PC-3 (cell line): ENCODE measurements around the gene PPIF. TPM values are rescaled to one million over a fixed set of nuclear protein-coding genes. Genes with fewer than 3 reads are reported as not detected.

ENCODE experiments used
- ATAC-seq: fragments of 200-7000 bp; cut with Tn5 transposase; 2 replicates; pipeline ENCODE4 v1.9.1; 2020; ENCODE audit warnings: mild to moderate bottlenecking, moderate library complexity
- BruUV-seq: library from RNA; stranded (reverse); fragments of 400-500 nt; replicated peaks from 2 replicates; lab custom pipeline; 2021; lab: Mats Ljungman, UMichigan
- CTCF ChIA-PET: fragments of 300-600 bp; sonication (Branson Sonifier 250); formaldehyde crosslinking; loops from one replicate; lab custom pipeline; 2022; ENCODE audit warnings: antibody characterized with exemption; lab: Charles Lee
- POLR2A ChIA-PET: fragments of 300-600 bp; sonication (Branson Sonifier 250); formaldehyde crosslinking; loops from one replicate; lab custom pipeline; 2022; ENCODE audit warnings: antibody characterized with exemption; ENCODE audit not compliant: unreplicated experiment; lab: Charles Lee
- DNase-seq: peaks from one replicate; pipeline ENCODE4 v3.0.0-alpha.2; 2015
- H2AFZ ChIP-seq: fragments of 300-600 bp; sonication (generic); 2 replicates; pipeline ENCODE4 v1.6.0; 2016; ENCODE audit warnings: antibody characterized with exemption, low read length
- H3F3A ChIP-seq: fragments of 300-600 bp; sonication (generic); one replicate; pipeline ENCODE4 v1.6.0; 2017; ENCODE audit warnings: antibody characterized with exemption, low read length, control low read depth, mild to moderate bottlenecking; ENCODE audit not compliant: unreplicated experiment
- H3K27ac ChIP-seq: fragments of 300-600 bp; sonication (generic); 2 replicates; pipeline ENCODE4 v1.5.1; 2016; ENCODE audit warnings: mild to moderate bottlenecking, low read length
- H3K27me3 ChIP-seq: fragments of 300-600 bp; sonication (generic); 2 replicates; pipeline ENCODE4 v1.6.1; 2016; ENCODE audit warnings: low read length, mixed read lengths
- H3K36me3 ChIP-seq: fragments of 300-600 bp; sonication (generic); 2 replicates; pipeline ENCODE4 v1.6.1; 2016; ENCODE audit warnings: low read depth, mixed run types, low read length, mixed read lengths
- H3K4me1 ChIP-seq: fragments of 300-600 bp; sonication (generic); 2 replicates; pipeline ENCODE4 v1.5.1; 2016; ENCODE audit warnings: low read length; ENCODE audit not compliant: insufficient read depth
- H3K4me2 ChIP-seq: fragments of 300-600 bp; sonication (generic); 2 replicates; pipeline ENCODE4 v1.6.0; 2016; ENCODE audit warnings: low read length
- H3K4me3 ChIP-seq: fragments of 300-600 bp; sonication (generic); 2 replicates; pipeline ENCODE4 v1.5.1; 2016; ENCODE audit warnings: mild to moderate bottlenecking, low read length, mixed read lengths
- H3K79me2 ChIP-seq: fragments of 300-600 bp; sonication (generic); 2 replicates; pipeline ENCODE4 v1.6.1; 2017; ENCODE audit warnings: low read length, mixed read lengths
- H3K9ac ChIP-seq: fragments of 300-600 bp; sonication (generic); 2 replicates; pipeline ENCODE4 v1.6.0; 2016; ENCODE audit warnings: mild to moderate bottlenecking, low read length
- H3K9me2 ChIP-seq: fragments of 300-600 bp; sonication (generic); replicated peaks from 2 replicates; pipeline ENCODE4 v1.6.1; 2016; ENCODE audit warnings: mixed run types, low read length, mixed read lengths
- H3K9me3 ChIP-seq: fragments of 300-600 bp; sonication (generic); 2 replicates; pipeline ENCODE4 v1.6.1; 2016; ENCODE audit warnings: low read length, mixed read lengths
- H4K20me1 ChIP-seq: fragments of 300-600 bp; sonication (generic); 2 replicates; pipeline ENCODE4 v1.6.1; 2016; ENCODE audit warnings: low read length, mixed read lengths
- CTCF ChIP-seq: fragments of 300-600 bp; sonication (generic); conservative IDR thresholded peaks from 2 replicates; pipeline ENCODE4 v1.5.1; 2017; ENCODE audit warnings: antibody characterized with exemption, low read depth, mild to moderate bottlenecking, low read length
- EZH2 ChIP-seq: fragments of 300-600 bp; sonication (generic); IDR thresholded peaks from one replicate; pipeline ENCODE4 v1.6.1; 2017; ENCODE audit warnings: antibody characterized with exemption, mild to moderate bottlenecking, low read length; ENCODE audit not compliant: unreplicated experiment
- EZH2phosphoT487 ChIP-seq: fragments of 300-600 bp; sonication (generic); IDR thresholded peaks from 2 replicates; pipeline ENCODE4 v1.6.1; 2018; ENCODE audit warnings: mild to moderate bottlenecking, antibody characterized with exemption, low read length, borderline replicate concordance
- intact Hi-C: fragments of 100-400 bp; cut with micrococcal nuclease; formaldehyde crosslinking; loops from 2 replicates; pipeline ENCODE4 v1.9.0; 2023
- total RNA-seq: library from RNA; depleted of rRNA; stranded (reverse); fragments of >200 nt; gene quantifications from 2 replicates; pipeline ENCODE4 v1.2.3, GENCODE V29; 2014

Gene PPIF
- total RNA-seq, 1 experiment from 2014 or later: 381 TPM

- TF ChIP-seq CTCF: no peak
- TF ChIP-seq EZH2phosphoT487: no peak
- TF ChIP-seq EZH2: no peak
- DNase-seq (no peak), ATAC-seq (no peak)
- Histone ChIP-seq H3K4me2 (no peak overlapping the region), H2AFZ (no peak overlapping the region), H3K79me2 (no peaks in the 10 kb centered on the region), H3K9me3 (no peaks in the 10 kb centered on the region), H3K27me3 (no peaks in the 10 kb centered on the region), H3K4me1 (peaks cover 15% of the 10 kb centered on the region), H3K9ac (no peak overlapping the region), H3K36me3 (peaks cover 48% of the 10 kb centered on the region), H3K27ac (no peak overlapping the region), H3K9me2 (no peaks in the 10 kb centered on the region), H3K4me3 (no peak overlapping the region), H4K20me1 (no peaks in the 10 kb centered on the region), H3F3A (no peaks in the 10 kb centered on the region)
- BruUV-seq: no TSS peak
- ChIA-PET POLR2A (no interaction called here), CTCF (no interaction called here)
- intact Hi-C loops: no loop called here
These were observed 40.5 kb upstream of the PPIF start for GRCh38 chr10:79306644-79307220.

GRCh38 chr10:79308016-79308415 lies 39.3 kb upstream of the PPIF start:
- Histone ChIP-seq H2AFZ (no peak overlapping the region), H3K36me3 (peaks cover 49% of the 10 kb centered on the region), H3K4me2 (no peak overlapping the region), H3K9me2 (no peaks in the 10 kb centered on the region), H3K27ac (no peak overlapping the region), H3K9ac (no peak overlapping the region), H4K20me1 (no peaks in the 10 kb centered on the region), H3K4me3 (no peak overlapping the region), H3F3A (no peaks in the 10 kb centered on the region), H3K27me3 (no peaks in the 10 kb centered on the region), H3K9me3 (no peaks in the 10 kb centered on the region), H3K4me1 (peaks cover 15% of the 10 kb centered on the region), H3K79me2 (no peaks in the 10 kb centered on the region)
- intact Hi-C loops: no loop called here
- ATAC-seq (no peak), DNase-seq (no peak)
- ChIA-PET POLR2A (no interaction called here), CTCF (no interaction called here)
- TF ChIP-seq EZH2phosphoT487 (no peak), EZH2 (no peak), CTCF (no peak)
- BruUV-seq: TSS peak; percentile 2

- H3K9me2 ChIP-seq: no peaks in the 10 kb centered on the region
- peaks cover 12% of the 10 kb centered on the region for H3K4me1 ChIP-seq
- intact Hi-C loops: no loop called here
- ATAC-seq: no peak
- TF ChIP-seq EZH2 (no peak), CTCF (no peak), EZH2phosphoT487 (no peak)
- no TSS peak for BruUV-seq
- no peak overlapping the region for H3K4me3 ChIP-seq
- H4K20me1 ChIP-seq: no peaks in the 10 kb centered on the region
- no peak overlapping the region for H2AFZ ChIP-seq
- no peak overlapping the region for H3K9ac ChIP-seq
- no peaks in the 10 kb centered on the region for H3F3A ChIP-seq
- no peaks in the 10 kb centered on the region for H3K79me2 ChIP-seq
- CTCF ChIA-PET: no interaction called here
- no peaks in the 10 kb centered on the region for H3K9me3 ChIP-seq
- peaks cover 47% of the 10 kb centered on the region for H3K36me3 ChIP-seq
- no peaks in the 10 kb centered on the region for H3K27me3 ChIP-seq
- no peak overlapping the region for H3K27ac ChIP-seq
- POLR2A ChIA-PET: no interaction called here
- DNase-seq: no peak
- no peak overlapping the region for H3K4me2 ChIP-seq
These were observed 38.2 kb upstream of the PPIF start for GRCh38 chr10:79308969-79309665.
